Uterus (tissue), 2 donors: ENCODE measurements around the gene SH2D3C.

Source experiments
- POLR2A ChIP-seq, 2 donors: fragments of 450-650 bp; IDR thresholded peaks; one replicate each; pipeline ENCODE4 v1.6.1; 2016; ENCODE audit warnings: antibody characterized with exemption in 2 of 2, mild to moderate bottlenecking in 1 of 2, moderate library complexity in 1 of 2
- TF ChIP-seq, protein P1 (sequence below), 4 experiments: fragments of 200-600 bp in 2 of 4; fragments of 450-650 bp in 2 of 4; sonication (generic) in 2 of 4; IDR thresholded peaks; one replicate each; pipeline ENCODE4 v1.5.1; 2016 to 2019; ENCODE audit warnings: antibody characterized with exemption in 4 of 4, mild to moderate bottlenecking in 2 of 4, moderate library complexity in 1 of 4

DNA sequence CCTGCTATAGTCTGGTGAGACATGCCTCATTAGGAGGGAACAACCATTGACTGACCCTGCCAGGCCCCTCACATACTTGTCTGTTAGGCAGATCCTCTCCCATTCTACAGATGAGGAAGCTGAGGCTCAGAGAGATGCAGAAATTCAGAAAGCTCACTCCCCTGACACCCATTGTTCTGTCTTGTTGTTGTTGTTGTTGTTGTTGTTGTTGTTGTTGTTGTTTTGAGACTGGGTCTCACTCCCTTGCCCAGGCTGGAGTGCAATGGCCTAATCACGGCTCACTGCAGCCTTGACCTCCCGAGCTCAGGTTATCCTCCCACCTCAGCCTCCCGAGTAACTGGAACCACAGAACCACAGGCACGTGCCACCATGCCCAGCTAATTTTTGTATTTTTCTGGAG, 84.8 kb downstream of the SH2D3C start:
- TF ChIP-seq, protein P1, sequence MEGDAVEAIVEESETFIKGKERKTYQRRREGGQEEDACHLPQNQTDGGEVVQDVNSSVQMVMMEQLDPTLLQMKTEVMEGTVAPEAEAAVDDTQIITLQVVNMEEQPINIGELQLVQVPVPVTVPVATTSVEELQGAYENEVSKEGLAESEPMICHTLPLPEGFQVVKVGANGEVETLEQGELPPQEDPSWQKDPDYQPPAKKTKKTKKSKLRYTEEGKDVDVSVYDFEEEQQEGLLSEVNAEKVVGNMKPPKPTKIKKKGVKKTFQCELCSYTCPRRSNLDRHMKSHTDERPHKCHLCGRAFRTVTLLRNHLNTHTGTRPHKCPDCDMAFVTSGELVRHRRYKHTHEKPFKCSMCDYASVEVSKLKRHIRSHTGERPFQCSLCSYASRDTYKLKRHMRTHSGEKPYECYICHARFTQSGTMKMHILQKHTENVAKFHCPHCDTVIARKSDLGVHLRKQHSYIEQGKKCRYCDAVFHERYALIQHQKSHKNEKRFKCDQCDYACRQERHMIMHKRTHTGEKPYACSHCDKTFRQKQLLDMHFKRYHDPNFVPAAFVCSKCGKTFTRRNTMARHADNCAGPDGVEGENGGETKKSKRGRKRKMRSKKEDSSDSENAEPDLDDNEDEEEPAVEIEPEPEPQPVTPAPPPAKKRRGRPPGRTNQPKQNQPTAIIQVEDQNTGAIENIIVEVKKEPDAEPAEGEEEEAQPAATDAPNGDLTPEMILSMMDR (IDR thresholded peaks at IDR 0.05): no peak
- TF ChIP-seq POLR2A (IDR thresholded peaks at IDR 0.05): no peak
